OCI-LY3 (cell line): ENCODE results near the gene ANKAR.

Experiments used
- H2AFZ ChIP-seq: fragments of 200-600, 300-600 bp; shearing (Covaris generic); 2 replicates; pipeline ENCODE4 v1.6.0; 2014; ENCODE audit warnings: antibody characterized with exemption, low read depth, low read length
- H3K27ac ChIP-seq: fragments of 200-600, 300-600 bp; sonication (generic); 2 replicates; pipeline ENCODE4 v1.5.1; 2014; ENCODE audit warnings: mild to moderate bottlenecking, low read length, moderate library complexity, mixed read lengths
- H3K27me3 ChIP-seq: fragments of 200-600, 300-600 bp; sonication (generic); 2 replicates; pipeline ENCODE4 v1.6.1; 2014; ENCODE audit warnings: low read depth, low read length, mixed read lengths
- H3K36me3 ChIP-seq: fragments of 200-600, 300-600 bp; sonication (generic); replicated peaks from 2 replicates; pipeline ENCODE3; 2014; ENCODE audit warnings: low read depth, low read length, mixed read lengths
- H3K4me1 ChIP-seq: fragments of 300-600, 200-600 bp; sonication (generic); 2 replicates; pipeline ENCODE4 v1.6.1; 2014; ENCODE audit warnings: low read length, mixed read lengths
- H3K4me2 ChIP-seq: fragments of 200-600, 300-600 bp; sonication (generic); 2 replicates; pipeline ENCODE4 v1.6.1; 2014; ENCODE audit warnings: low read length, mixed read lengths
- H3K4me3 ChIP-seq: fragments of 300-600, 200-600 bp; sonication (generic); 2 replicates; pipeline ENCODE4 v1.5.1; 2014; ENCODE audit warnings: antibody characterized with exemption, mild to moderate bottlenecking, low read length, moderate library complexity
- H3K79me2 ChIP-seq: fragments of 300-600, 200-600 bp; shearing (Covaris generic); 2 replicates; pipeline ENCODE4 v1.6.1; 2014; ENCODE audit warnings: mild to moderate bottlenecking, low read length, mixed read lengths
- H3K9ac ChIP-seq: fragments of 300-600, 200-600 bp; shearing (Covaris generic); 2 replicates; pipeline ENCODE4 v1.6.0; 2014; ENCODE audit warnings: mild to moderate bottlenecking, low read length, moderate library complexity
- H3K9me3 ChIP-seq: fragments of 200-600, 300-600 bp; shearing (Covaris generic); 2 replicates; pipeline ENCODE4 v1.6.1; 2014; ENCODE audit warnings: low read length, mixed read lengths; ENCODE audit not compliant: insufficient read depth
- H4K20me1 ChIP-seq: fragments of 200-600, 300-600 bp; sonication (generic); 2 replicates; pipeline ENCODE4 v1.6.1; 2016; ENCODE audit warnings: low read length, mixed read lengths; ENCODE audit not compliant: insufficient read depth
- EZH2phosphoT487 ChIP-seq: fragments of 200-600 bp; shearing (Covaris generic); IDR thresholded peaks from 2 replicates; pipeline ENCODE4 v1.6.1; 2018; ENCODE audit warnings: antibody characterized with exemption, mixed run types, low read depth
- TF ChIP-seq, protein P1 (sequence below): fragments of 200-600, 300-600 bp; sonication (generic); IDR thresholded peaks from 2 replicates; pipeline ENCODE4 v1.5.1; 2014; ENCODE audit warnings: antibody characterized with exemption, low read length, low read depth

ANKAR gene

DNA sequence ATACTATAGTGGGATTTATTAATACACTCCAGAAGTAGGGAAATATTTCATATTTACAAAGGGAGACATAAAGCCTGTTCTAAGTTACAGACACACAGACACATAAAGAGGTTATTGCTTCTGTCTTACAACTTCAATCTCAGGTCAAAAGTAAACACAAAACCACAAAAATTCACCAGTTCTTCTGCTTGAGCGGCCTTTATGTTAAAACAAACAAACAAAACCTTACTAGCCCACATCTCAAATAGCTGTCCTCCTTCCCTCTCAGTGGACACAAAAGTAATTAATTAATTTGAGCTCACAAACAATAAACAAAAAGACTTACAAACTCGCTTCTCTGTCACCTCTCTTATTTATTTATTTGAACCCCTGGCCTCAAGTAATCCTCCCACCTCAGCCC is 14.7 kb upstream of the ANKAR start:
- Histone ChIP-seq H3K27ac (no peak overlapping the region), H2AFZ (no peak overlapping the region), H3K4me2 (no peak overlapping the region), H3K27me3 (no peaks in the 10 kb centered on the region), H4K20me1 (no peaks in the 10 kb centered on the region), H3K4me3 (no peak overlapping the region), H3K9me3 (no peaks in the 10 kb centered on the region), H3K9ac (no peak overlapping the region), H3K79me2 (peaks cover 29% of the 10 kb centered on the region), H3K4me1 (peaks cover 23% of the 10 kb centered on the region), H3K36me3 (no peaks in the 10 kb centered on the region)
- TF ChIP-seq, protein P1, sequence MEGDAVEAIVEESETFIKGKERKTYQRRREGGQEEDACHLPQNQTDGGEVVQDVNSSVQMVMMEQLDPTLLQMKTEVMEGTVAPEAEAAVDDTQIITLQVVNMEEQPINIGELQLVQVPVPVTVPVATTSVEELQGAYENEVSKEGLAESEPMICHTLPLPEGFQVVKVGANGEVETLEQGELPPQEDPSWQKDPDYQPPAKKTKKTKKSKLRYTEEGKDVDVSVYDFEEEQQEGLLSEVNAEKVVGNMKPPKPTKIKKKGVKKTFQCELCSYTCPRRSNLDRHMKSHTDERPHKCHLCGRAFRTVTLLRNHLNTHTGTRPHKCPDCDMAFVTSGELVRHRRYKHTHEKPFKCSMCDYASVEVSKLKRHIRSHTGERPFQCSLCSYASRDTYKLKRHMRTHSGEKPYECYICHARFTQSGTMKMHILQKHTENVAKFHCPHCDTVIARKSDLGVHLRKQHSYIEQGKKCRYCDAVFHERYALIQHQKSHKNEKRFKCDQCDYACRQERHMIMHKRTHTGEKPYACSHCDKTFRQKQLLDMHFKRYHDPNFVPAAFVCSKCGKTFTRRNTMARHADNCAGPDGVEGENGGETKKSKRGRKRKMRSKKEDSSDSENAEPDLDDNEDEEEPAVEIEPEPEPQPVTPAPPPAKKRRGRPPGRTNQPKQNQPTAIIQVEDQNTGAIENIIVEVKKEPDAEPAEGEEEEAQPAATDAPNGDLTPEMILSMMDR = no peak
- TF ChIP-seq EZH2phosphoT487 = no peak

DNA sequence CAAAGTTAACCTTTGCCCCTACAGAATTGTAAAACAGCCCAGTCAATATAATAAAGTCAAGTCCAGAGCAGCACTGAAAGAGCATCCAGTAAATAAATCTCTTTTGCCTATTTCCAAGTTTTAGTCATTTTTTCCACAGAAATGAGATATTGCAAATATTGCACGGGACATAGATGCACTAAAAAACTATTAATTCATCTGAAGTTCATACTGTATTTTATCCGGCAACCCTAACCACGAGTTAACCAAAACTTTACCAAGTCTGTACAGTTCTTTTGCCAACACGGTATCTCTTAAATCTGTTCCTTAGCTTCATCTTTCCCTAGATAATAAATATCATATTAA is 13.7 kb upstream of the ANKAR start:
- H4K20me1 ChIP-seq = no peaks in the 10 kb centered on the region
- H3K4me2 ChIP-seq = peak overlapping the region; percentile 74
- no peaks in the 10 kb centered on the region for H3K36me3 ChIP-seq
- peak overlapping the region; percentile 96 for H2AFZ ChIP-seq
- H3K9me3 ChIP-seq = no peaks in the 10 kb centered on the region
- H3K27me3 ChIP-seq = no peaks in the 10 kb centered on the region
- peak overlapping the region; percentile 69 for H3K4me3 ChIP-seq
- H3K9ac ChIP-seq = peak overlapping the region; percentile 35; the same call in 1 of the 2 replicates
- no peak overlapping the region for H3K27ac ChIP-seq
- peaks cover 23% of the 10 kb centered on the region for H3K4me1 ChIP-seq
- peaks cover 29% of the 10 kb centered on the region for H3K79me2 ChIP-seq
- TF ChIP-seq, protein P1 = no peak
- no peak for TF ChIP-seq EZH2phosphoT487

DNA sequence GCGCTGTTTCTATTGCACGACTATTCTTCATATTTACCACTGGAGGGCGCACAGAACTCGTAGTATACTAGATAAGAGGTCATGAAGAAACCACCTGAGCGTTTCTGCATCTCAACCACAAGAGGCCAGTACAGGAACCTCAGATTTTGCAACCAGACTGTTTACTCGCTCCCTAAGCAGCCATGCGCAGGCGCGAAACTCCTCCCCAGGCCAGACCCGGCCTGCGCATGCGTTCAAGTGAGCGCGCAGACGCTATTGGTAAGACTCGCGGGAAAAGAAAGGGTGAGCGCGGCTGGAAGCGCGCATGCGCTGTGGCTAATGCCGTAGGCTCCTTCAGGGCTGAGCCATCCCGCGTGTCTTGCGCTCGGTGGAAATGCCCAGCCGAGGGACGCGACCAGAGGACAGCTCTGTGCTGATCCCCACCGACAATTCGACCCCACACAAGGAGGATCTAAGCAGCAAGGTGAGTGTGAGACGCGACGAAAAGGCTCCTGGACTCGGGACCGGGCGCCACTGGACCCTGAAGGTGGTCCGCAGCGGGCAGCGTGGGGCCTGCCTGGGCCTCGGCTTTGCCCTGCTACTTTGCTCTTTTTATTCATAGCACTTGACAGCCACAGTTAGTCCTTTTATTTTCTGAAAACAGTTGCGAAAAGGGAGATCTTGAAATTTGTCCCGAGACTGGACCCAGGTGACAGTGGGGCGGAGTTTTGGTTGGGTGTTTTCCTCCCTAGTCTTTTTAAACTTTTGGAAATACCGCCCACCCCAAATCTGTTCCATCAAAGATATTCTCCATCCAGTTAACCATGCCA is 13.1 kb upstream of the ANKAR start, which contains the start of gene ASNSD1:
ASNSD1 (plus strand) TSS at position 312 of the 809 bp plus-strand sequence. CDS start 4,674 bp downstream, outside the sequence.
- H3K9ac ChIP-seq = peak within 1 kb of the TSS; percentile 93
- H3K79me2 ChIP-seq = peaks cover 29% of the 10 kb centered on the region
- TF ChIP-seq EZH2phosphoT487 = no peak
- TF ChIP-seq, protein P1 = peak; percentile 96
- no peaks in the 10 kb centered on the region for H3K36me3 ChIP-seq
- no peaks in the 10 kb centered on the region for H3K9me3 ChIP-seq
- H3K27ac ChIP-seq = peak within 1 kb of the TSS; percentile 48
- H3K4me2 ChIP-seq = peak within 1 kb of the TSS; percentile 100
- H2AFZ ChIP-seq = peak within 1 kb of the TSS; percentile 97
- H4K20me1 ChIP-seq = no peaks in the 10 kb centered on the region
- peaks cover 23% of the 10 kb centered on the region for H3K4me1 ChIP-seq
- H3K4me3 ChIP-seq = peak within 1 kb of the TSS; percentile 96
- H3K27me3 ChIP-seq = no peaks in the 10 kb centered on the region

DNA sequence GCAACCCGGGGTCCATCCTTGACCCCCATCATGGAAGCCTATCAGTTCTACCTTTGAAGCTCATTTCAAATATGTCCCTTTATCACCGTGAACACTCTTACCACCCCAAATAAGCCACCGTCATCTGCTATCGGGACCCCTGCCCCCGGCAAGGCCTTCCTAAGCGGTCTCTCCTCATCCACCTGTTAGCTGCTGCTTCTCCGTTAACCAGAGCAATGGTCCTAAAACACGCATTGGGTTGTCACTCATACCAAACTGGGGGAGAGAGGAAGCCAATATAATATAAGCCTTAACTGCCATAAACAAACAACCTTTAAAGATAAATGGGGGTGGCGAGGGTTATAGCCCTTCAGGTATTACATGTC is 12.5 kb upstream of the ANKAR start:
- Histone ChIP-seq H3K9me3 (no peaks in the 10 kb centered on the region), H3K4me2 (peak overlapping the region; percentile 100), H3K4me1 (peaks cover 23% of the 10 kb centered on the region), H3K79me2 (peaks cover 29% of the 10 kb centered on the region), H3K27me3 (no peaks in the 10 kb centered on the region), H3K36me3 (no peaks in the 10 kb centered on the region), H3K9ac (peak overlapping the region; percentile 93), H3K27ac (no peak overlapping the region), H4K20me1 (no peaks in the 10 kb centered on the region), H3K4me3 (peak overlapping the region; percentile 96), H2AFZ (peak overlapping the region; percentile 97)
- TF ChIP-seq, protein P1 = no peak
- TF ChIP-seq EZH2phosphoT487 = no peak
